Right ventricle myocardium superior (tissue), 1 donor: ENCODE results near the gene TMEM233. TPM values are rescaled to one million over a fixed set of nuclear protein-coding genes. Genes with fewer than 3 reads are reported as not detected.

Source experiments
- ATAC-seq: fragments of 200-7000 bp; cut with Tn5 transposase; one replicate; pipeline ENCODE4 v1.9.1; 2020; ENCODE audit warnings: mild to moderate bottlenecking; ENCODE audit not compliant: poor library complexity
- DNase-seq: peaks from one replicate; pipeline ENCODE4 v3.0.0-alpha.2; 2020
- intact Hi-C: fragments of 100-400 bp; cut with DNase I; formaldehyde crosslinking; loops from one replicate; pipeline ENCODE4 v1.11.2; 2022
- total RNA-seq: library from RNA; stranded (reverse); fragmentation: NEBNext Ultra II Directional; extraction: Animal tissue kit (Norgen Biotek cat#: 25700); gene quantifications from one replicate; pipeline ENCODE4 v1.2.1, GENCODE V29; 2021
- donor health status: DM: no; HTN: yes; CAD: no; lungs with severe emphysema.

Gene TMEM233
- total RNA-seq, 1 donor from 2014 or later, result 0.13 TPM

GRCh38 chr12:119687406-119687805 lies 93.8 kb downstream of the TMEM233 start:
- ATAC-seq (no peak), DNase-seq (no peak)
- intact Hi-C loops, result no loop called here

DNA sequence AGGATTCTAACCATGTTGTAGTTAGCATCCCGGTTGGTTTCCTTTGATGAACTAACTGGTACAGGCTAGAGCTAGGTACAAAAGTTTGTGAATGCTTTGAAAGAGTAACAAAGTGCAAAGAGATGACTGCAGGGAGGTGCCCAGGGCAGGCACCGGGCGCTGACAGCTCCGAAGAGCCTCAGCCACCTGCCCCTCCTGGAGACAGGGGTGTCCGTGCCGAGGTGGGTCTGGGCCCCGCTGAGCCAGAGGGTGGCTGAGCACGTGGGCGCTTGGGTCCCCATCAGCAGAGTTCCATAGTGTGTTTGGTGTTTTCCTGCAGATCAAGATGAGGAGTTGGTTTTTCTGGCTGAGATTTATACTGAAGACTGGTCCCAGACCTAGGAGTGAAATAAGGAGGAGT lies 94.3 kb downstream of the TMEM233 start:
- intact Hi-C loops, result no loop called here
- ATAC-seq, result no peak
- no peak for DNase-seq

- intact Hi-C loops, result no loop called here
- ATAC-seq (no peak), DNase-seq (no peak)
Observed at GRCh38 chr12:119689935-119690500, 96.4 kb downstream of the TMEM233 start.

GRCh38 chr12:119691202-119691810 lies 97.7 kb downstream of the TMEM233 start:
- intact Hi-C loops, result no loop called here
- DNase-seq (no peak), ATAC-seq (no peak)

DNA sequence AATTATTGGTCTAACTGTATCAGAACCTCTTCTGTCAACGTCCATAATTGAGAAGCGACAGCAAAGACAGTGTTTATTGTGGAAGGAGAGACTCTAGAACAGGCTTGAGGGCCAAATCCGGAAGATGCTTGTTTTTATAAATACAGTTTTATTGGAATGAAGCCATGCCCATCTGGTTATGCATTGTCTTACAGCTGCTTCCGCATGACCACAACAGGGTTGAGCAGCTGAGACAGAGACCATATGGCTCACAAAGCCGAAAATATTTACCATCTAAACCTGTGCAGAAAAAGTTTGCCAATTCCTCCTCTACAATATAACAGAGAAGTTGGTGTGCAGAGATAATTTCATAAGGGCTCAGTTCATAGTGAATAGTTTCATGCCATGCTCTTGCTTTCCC lies 98.8 kb downstream of the TMEM233 start:
- intact Hi-C loops, result no loop called here
- DNase-seq (no peak), ATAC-seq (no peak)

Other genes with a start within 250 kb of the TMEM233 start
- 9.3 TPM for gene PRKAB1, start 74.4 kb downstream of the TMEM233 start, total RNA-seq